ENCODE measurements around the gene ME2. TPM values are rescaled to one million over a fixed set of nuclear protein-coding genes. Genes with fewer than 3 reads are reported as not detected.

The ME2 gene
- total RNA-seq, 1 donor from 2014 or later, result 41.9 TPM

DNA sequence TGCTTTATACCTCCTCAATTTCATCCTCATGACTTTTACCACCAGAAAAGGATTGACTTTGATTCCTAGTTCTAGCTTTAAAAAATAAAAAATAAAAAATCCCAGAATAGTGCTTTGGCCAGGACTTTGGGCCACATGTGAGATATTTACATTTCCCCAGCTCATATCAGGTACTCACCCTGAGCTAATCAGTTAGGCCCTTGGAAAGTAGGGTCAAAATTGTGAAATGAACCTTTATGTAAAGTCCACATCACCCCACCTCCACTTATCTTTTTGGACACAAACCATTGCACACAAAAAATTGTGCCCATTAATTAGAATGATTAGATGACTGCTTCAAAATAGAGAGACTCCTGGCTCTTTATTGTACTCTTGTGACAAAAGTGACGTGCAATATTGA is 17.2 kb downstream of the ME2 start:
- peaks cover 11% of the 10 kb centered on the region for H3K36me3 Mint-ChIP-seq (ENCODE audit: unreplicated experiment)
- H3K27me3 Mint-ChIP-seq (ENCODE audit: unreplicated experiment), result no peaks in the 10 kb centered on the region

DNA sequence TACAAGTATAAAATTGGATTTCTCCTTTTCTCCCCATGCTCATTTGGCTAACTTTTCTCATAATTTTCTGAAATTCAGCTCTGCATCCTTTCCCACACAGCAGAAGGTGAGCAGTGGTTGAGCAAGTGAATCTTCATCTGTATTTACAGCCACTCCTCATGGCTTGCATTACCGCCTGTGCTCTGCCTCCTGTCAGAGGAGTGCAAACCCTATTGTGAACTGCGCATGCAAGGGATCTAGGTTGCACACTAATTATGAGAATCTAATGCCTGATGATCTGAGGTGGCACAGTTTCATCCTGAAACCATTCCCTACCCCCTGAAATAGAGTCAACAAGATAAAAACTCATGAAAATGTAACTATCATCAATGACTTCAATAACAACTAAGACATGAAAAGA is 20.0 kb downstream of the ME2 start:
- no peak for DNase-seq
- TF ChIP-seq, protein P1, sequence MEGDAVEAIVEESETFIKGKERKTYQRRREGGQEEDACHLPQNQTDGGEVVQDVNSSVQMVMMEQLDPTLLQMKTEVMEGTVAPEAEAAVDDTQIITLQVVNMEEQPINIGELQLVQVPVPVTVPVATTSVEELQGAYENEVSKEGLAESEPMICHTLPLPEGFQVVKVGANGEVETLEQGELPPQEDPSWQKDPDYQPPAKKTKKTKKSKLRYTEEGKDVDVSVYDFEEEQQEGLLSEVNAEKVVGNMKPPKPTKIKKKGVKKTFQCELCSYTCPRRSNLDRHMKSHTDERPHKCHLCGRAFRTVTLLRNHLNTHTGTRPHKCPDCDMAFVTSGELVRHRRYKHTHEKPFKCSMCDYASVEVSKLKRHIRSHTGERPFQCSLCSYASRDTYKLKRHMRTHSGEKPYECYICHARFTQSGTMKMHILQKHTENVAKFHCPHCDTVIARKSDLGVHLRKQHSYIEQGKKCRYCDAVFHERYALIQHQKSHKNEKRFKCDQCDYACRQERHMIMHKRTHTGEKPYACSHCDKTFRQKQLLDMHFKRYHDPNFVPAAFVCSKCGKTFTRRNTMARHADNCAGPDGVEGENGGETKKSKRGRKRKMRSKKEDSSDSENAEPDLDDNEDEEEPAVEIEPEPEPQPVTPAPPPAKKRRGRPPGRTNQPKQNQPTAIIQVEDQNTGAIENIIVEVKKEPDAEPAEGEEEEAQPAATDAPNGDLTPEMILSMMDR (IDR thresholded peaks at IDR 0.05; ENCODE audit: partially characterized antibody, unreplicated experiment), result no peak
- Mint-ChIP-seq H3K27ac (ENCODE audit: unreplicated experiment) (no peak overlapping the region), H3K4me3 (ENCODE audit: unreplicated experiment) (no peak overlapping the region), H3K36me3 (ENCODE audit: unreplicated experiment) (peaks cover 11% of the 10 kb centered on the region), H3K27me3 (ENCODE audit: unreplicated experiment) (no peaks in the 10 kb centered on the region), H3K4me1 (ENCODE audit: low read depth, unreplicated experiment) (no peaks in the 10 kb centered on the region), H3K9me3 (ENCODE audit: unreplicated experiment) (peaks cover 1% of the 10 kb centered on the region)

More for the DNA sequence above, 17.2 kb downstream of the ME2 start:
- Mint-ChIP-seq H3K4me3 (ENCODE audit: unreplicated experiment) (no peak overlapping the region), H3K9me3 (ENCODE audit: unreplicated experiment) (peaks cover 1% of the 10 kb centered on the region), H3K4me1 (ENCODE audit: low read depth, unreplicated experiment) (no peaks in the 10 kb centered on the region), H3K27ac (ENCODE audit: unreplicated experiment) (no peak overlapping the region)
- no peak for DNase-seq
- TF ChIP-seq, protein P1 (IDR thresholded peaks at IDR 0.05; ENCODE audit: partially characterized antibody, unreplicated experiment), result no peak

DNA sequence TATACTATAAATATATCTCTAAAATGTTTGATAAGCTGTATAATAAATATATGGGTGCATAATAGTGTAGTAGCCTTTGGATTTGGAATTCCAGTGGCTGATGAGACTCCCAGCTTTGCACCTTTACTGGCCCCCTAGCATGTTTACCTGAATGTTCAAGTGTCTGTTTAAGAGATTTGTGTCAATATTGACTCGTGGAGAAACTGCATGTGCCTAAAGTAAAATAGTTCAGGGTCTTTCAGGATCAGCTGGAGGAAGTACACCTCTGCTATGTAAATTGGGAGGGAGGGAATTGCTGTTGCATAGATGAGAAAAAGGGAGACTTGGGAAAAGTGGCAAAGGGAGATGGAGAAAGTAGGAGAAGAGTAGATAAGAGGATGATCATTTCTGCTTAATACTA is 23.9 kb downstream of the ME2 start:
- Mint-ChIP-seq H3K36me3 (ENCODE audit: unreplicated experiment) (peaks cover 11% of the 10 kb centered on the region), H3K4me3 (ENCODE audit: unreplicated experiment) (no peak overlapping the region), H3K27ac (ENCODE audit: unreplicated experiment) (no peak overlapping the region), H3K27me3 (ENCODE audit: unreplicated experiment) (no peaks in the 10 kb centered on the region), H3K9me3 (ENCODE audit: unreplicated experiment) (peaks cover 1% of the 10 kb centered on the region), H3K4me1 (ENCODE audit: low read depth, unreplicated experiment) (no peaks in the 10 kb centered on the region)
- DNase-seq, result no peak
- TF ChIP-seq, protein P1 (IDR thresholded peaks at IDR 0.05; ENCODE audit: partially characterized antibody, unreplicated experiment), result no peak

DNA sequence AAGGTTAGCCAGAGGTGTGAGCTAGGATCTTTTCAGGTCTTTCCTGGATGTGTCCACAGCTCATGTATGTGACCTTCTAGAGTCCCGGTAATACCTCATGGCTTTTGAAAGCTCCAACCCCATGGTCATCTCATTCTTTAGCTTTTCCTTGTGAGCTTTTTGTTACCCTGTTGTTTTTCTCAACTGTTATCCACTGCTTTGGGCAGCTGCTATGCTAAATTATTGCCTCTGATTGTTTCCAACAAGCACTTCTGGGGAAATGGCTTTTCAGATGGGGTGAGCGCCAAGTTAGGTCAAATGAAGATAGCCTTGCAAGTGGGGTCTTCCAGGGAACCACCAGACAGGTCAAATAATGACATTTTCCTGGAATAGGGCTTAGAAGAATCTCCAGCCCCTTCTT is 27.9 kb downstream of the ME2 start:
- Mint-ChIP-seq H3K27ac (ENCODE audit: unreplicated experiment) (no peak overlapping the region), H3K4me1 (ENCODE audit: low read depth, unreplicated experiment) (no peaks in the 10 kb centered on the region), H3K36me3 (ENCODE audit: unreplicated experiment) (peaks cover 4% of the 10 kb centered on the region), H3K27me3 (ENCODE audit: unreplicated experiment) (no peaks in the 10 kb centered on the region), H3K9me3 (ENCODE audit: unreplicated experiment) (no peaks in the 10 kb centered on the region), H3K4me3 (ENCODE audit: unreplicated experiment) (no peak overlapping the region)
- TF ChIP-seq, protein P1 (IDR thresholded peaks at IDR 0.05; ENCODE audit: partially characterized antibody, unreplicated experiment), result no peak
- DNase-seq, result no peak

DNA sequence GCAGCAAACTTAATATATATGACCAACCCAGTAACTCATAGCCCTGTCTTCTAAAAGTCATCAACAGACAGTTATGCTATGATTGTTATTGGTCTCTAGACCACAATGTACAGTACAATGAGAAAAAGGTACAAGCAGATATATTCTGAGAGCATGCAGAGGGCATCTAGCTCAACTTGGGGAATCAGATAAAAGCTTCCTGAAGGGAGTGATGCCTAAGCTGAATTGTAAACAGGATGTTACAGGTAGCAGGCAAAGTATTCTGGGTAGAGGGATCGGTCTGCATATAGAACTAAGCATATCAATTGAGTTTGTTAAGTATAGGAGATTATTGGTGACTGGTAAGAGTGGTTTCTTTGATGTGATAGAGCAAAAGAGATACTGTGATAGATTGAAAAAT is 30.3 kb downstream of the ME2 start:
- no peak for DNase-seq
- H3K4me3 Mint-ChIP-seq (ENCODE audit: unreplicated experiment), result no peak overlapping the region
- H3K27me3 Mint-ChIP-seq (ENCODE audit: unreplicated experiment), result no peaks in the 10 kb centered on the region
- H3K9me3 Mint-ChIP-seq (ENCODE audit: unreplicated experiment), result no peaks in the 10 kb centered on the region
- peaks cover 4% of the 10 kb centered on the region for H3K36me3 Mint-ChIP-seq (ENCODE audit: unreplicated experiment)
- H3K27ac Mint-ChIP-seq (ENCODE audit: unreplicated experiment), result no peak overlapping the region
- TF ChIP-seq, protein P1 (IDR thresholded peaks at IDR 0.05; ENCODE audit: partially characterized antibody, unreplicated experiment), result no peak
- H3K4me1 Mint-ChIP-seq (ENCODE audit: low read depth, unreplicated experiment), result no peaks in the 10 kb centered on the region
